ENCODE measurements around the gene COL4A2.

The COL4A2 gene

GRCh38 chr13:110478405-110479214 is 171.5 kb downstream of the COL4A2 start:
- no peaks in the 10 kb centered on the region for H3F3A ChIP-seq (ENCODE audit: insufficient read depth, low read length)
- H3K4me1 ChIP-seq (ENCODE audit: low read length), result no peaks in the 10 kb centered on the region
- no peaks in the 10 kb centered on the region for H4K20me1 ChIP-seq (ENCODE audit: insufficient read depth, low read length)
- DNase-seq, result no peak
- H2AFZ ChIP-seq (ENCODE audit: low read length), result no peak overlapping the region
- H3K9me2 ChIP-seq (replicated peaks; ENCODE audit: insufficient read depth, low read length), result no peaks in the 10 kb centered on the region
- no peaks in the 10 kb centered on the region for H3K79me2 ChIP-seq (ENCODE audit: low read length)
- H3K9me3 ChIP-seq (replicated peaks; ENCODE audit: insufficient read depth, low read length), result no peaks in the 10 kb centered on the region
- H3K9ac ChIP-seq (ENCODE audit: low read length), result no peak overlapping the region
- TF ChIP-seq EZH2phosphoT487 (IDR thresholded peaks at IDR 0.05; ENCODE audit: low read length), result no peak
- TF ChIP-seq, protein P1, sequence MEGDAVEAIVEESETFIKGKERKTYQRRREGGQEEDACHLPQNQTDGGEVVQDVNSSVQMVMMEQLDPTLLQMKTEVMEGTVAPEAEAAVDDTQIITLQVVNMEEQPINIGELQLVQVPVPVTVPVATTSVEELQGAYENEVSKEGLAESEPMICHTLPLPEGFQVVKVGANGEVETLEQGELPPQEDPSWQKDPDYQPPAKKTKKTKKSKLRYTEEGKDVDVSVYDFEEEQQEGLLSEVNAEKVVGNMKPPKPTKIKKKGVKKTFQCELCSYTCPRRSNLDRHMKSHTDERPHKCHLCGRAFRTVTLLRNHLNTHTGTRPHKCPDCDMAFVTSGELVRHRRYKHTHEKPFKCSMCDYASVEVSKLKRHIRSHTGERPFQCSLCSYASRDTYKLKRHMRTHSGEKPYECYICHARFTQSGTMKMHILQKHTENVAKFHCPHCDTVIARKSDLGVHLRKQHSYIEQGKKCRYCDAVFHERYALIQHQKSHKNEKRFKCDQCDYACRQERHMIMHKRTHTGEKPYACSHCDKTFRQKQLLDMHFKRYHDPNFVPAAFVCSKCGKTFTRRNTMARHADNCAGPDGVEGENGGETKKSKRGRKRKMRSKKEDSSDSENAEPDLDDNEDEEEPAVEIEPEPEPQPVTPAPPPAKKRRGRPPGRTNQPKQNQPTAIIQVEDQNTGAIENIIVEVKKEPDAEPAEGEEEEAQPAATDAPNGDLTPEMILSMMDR (IDR thresholded peaks at IDR 0.05; ENCODE audit: low read length), result no peak
- no peak for TF ChIP-seq EZH2 (optimal IDR thresholded peaks at IDR 0.05; ENCODE audit: low read depth, low read length)
- H3K4me2 ChIP-seq (ENCODE audit: low read depth, low read length), result no peak overlapping the region
- no peaks in the 10 kb centered on the region for H3K36me3 ChIP-seq (replicated peaks; ENCODE audit: insufficient read depth, low read length)
- no peak overlapping the region for H3K27ac ChIP-seq (ENCODE audit: low read length)
- no peaks in the 10 kb centered on the region for H3K27me3 ChIP-seq (replicated peaks; ENCODE audit: insufficient read depth, low read length)
- no peak overlapping the region for H3K4me3 ChIP-seq (ENCODE audit: low read length)

DNA sequence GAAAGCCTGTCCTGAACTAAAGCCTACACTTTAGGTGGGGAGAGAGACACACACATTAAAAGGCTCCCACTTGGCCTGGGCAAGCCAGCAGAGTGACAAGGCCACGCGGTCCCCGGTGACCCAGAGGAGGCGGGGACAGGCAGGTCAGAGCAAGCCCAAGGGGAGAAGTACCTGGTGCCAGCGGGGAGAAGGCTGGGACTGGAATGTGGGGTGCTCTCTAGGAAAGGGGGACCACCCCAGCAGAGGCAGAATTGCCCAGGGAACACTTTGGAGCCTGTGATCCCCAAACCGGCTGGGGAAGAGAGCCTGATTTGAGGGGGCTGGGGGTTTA is 172.1 kb downstream of the COL4A2 start:
- Histone ChIP-seq H4K20me1 (ENCODE audit: insufficient read depth, low read length) (no peaks in the 10 kb centered on the region), H3K4me1 (ENCODE audit: low read length) (no peaks in the 10 kb centered on the region), H3K36me3 (replicated peaks; ENCODE audit: insufficient read depth, low read length) (no peaks in the 10 kb centered on the region), H3K9me3 (replicated peaks; ENCODE audit: insufficient read depth, low read length) (no peaks in the 10 kb centered on the region), H3K9me2 (replicated peaks; ENCODE audit: insufficient read depth, low read length) (no peaks in the 10 kb centered on the region), H3K9ac (ENCODE audit: low read length) (no peak overlapping the region), H2AFZ (ENCODE audit: low read length) (no peak overlapping the region), H3K4me2 (ENCODE audit: low read depth, low read length) (no peak overlapping the region), H3K27me3 (replicated peaks; ENCODE audit: insufficient read depth, low read length) (no peaks in the 10 kb centered on the region), H3K27ac (ENCODE audit: low read length) (no peak overlapping the region), H3K79me2 (ENCODE audit: low read length) (no peaks in the 10 kb centered on the region), H3F3A (ENCODE audit: insufficient read depth, low read length) (no peaks in the 10 kb centered on the region), H3K4me3 (ENCODE audit: low read length) (no peak overlapping the region)
- TF ChIP-seq, protein P1 (IDR thresholded peaks at IDR 0.05; ENCODE audit: low read length), result no peak
- TF ChIP-seq EZH2 (optimal IDR thresholded peaks at IDR 0.05; ENCODE audit: low read depth, low read length), result no peak
- TF ChIP-seq EZH2phosphoT487 (IDR thresholded peaks at IDR 0.05; ENCODE audit: low read length), result no peak
- no peak for DNase-seq

DNA sequence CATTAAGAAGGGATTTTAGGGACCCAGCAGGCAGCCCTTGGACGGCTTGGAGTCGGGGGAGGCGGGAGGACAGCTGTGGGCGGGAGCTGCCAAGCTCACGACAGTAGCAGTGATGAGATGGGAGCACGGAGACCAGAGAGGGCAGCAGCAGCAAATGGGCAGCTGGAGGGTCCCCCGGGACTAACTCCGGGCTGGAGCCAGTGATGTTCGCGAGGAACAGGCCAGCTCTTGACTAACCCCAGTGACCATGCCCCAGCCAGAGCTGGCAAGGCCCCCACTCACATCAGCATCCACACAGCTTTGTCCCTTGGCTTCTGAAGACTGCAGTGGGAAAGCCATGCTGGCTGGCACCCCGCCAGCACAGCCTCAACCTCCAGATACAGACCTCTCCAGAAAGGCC is 172.6 kb downstream of the COL4A2 start:
- TF ChIP-seq, protein P1 (IDR thresholded peaks at IDR 0.05; ENCODE audit: low read length), result no peak
- TF ChIP-seq EZH2phosphoT487 (IDR thresholded peaks at IDR 0.05; ENCODE audit: low read length) (no peak), EZH2 (optimal IDR thresholded peaks at IDR 0.05; ENCODE audit: low read depth, low read length) (no peak)
- Histone ChIP-seq H3K9me3 (replicated peaks; ENCODE audit: insufficient read depth, low read length) (no peaks in the 10 kb centered on the region), H3K27ac (ENCODE audit: low read length) (no peak overlapping the region), H3K4me2 (ENCODE audit: low read depth, low read length) (no peak overlapping the region), H3F3A (ENCODE audit: insufficient read depth, low read length) (no peaks in the 10 kb centered on the region), H3K4me3 (ENCODE audit: low read length) (no peak overlapping the region), H3K9ac (ENCODE audit: low read length) (no peak overlapping the region), H3K4me1 (ENCODE audit: low read length) (no peaks in the 10 kb centered on the region), H4K20me1 (ENCODE audit: insufficient read depth, low read length) (no peaks in the 10 kb centered on the region), H2AFZ (ENCODE audit: low read length) (no peak overlapping the region), H3K27me3 (replicated peaks; ENCODE audit: insufficient read depth, low read length) (no peaks in the 10 kb centered on the region), H3K79me2 (ENCODE audit: low read length) (no peaks in the 10 kb centered on the region), H3K36me3 (replicated peaks; ENCODE audit: insufficient read depth, low read length) (no peaks in the 10 kb centered on the region), H3K9me2 (replicated peaks; ENCODE audit: insufficient read depth, low read length) (no peaks in the 10 kb centered on the region)
- no peak for DNase-seq

All from MM.1S (cell line).